B cell (primary cell): ENCODE data around the gene MFAP3L.

Experiments
- CTCF ChIP-seq: fragments of 200-600 bp; IDR thresholded peaks from one replicate; pipeline ENCODE4 v1.8.0; 2022; ENCODE audit warnings: antibody characterized with exemption, mild to moderate bottlenecking
- EZH2 ChIP-seq: IDR thresholded peaks from 2 replicates; pipeline ENCODE4 v1.6.1; 2012; ENCODE audit warnings: borderline replicate concordance, low read depth, mild to moderate bottlenecking, moderate library complexity, low read length; ENCODE audit not compliant: insufficient read depth, poor library complexity, severe bottlenecking

GRCh38 chr4:169984173-169984572 is 42.0 kb downstream of the MFAP3L start:
- no peak for TF ChIP-seq EZH2
- TF ChIP-seq CTCF, result no peak
